ENCODE results near the gene MLYCD. TPM values are rescaled to one million over a fixed set of nuclear protein-coding genes. Genes with fewer than 3 reads are reported as not detected.

The MLYCD gene
- total RNA-seq, 4 donors from 2014 or later, result 9.9 to 17.6 (median 12.2) TPM

GRCh38 chr16:83926726-83927397, 27.9 kb downstream of the MLYCD start:
- Histone ChIP-seq H3K4me3 (no peak overlapping the region), H3K9me3 (no peaks in the 10 kb centered on the region), H3K4me1 (peaks cover 0 to 14% (median 2%) of the 10 kb centered on the region in 3 donors), H3K27me3 (no peaks in the 10 kb centered on the region), H3K36me3 (peaks cover 0 to 60% of the 10 kb centered on the region in 2 donors), H3K27ac (no peak overlapping the region)
- 31 to 59% methylated on average over 9 to 11 of the region's 35 CpGs for WGBS, 2 donors (ENCODE audit: low coverage in 1 of 2)
- ATAC-seq, result peak; percentile 79
- TF ChIP-seq CTCF (IDR thresholded peaks at IDR 0.05), result peak in 3 of 4 experiments; percentile 80 to 93 (median 85)
- TF ChIP-seq POLR2AphosphoS5 (IDR thresholded peaks at IDR 0.05), result no peak
- TF ChIP-seq EP300 (IDR thresholded peaks at IDR 0.05), result no peak
- no peak for TF ChIP-seq POLR2A (IDR thresholded peaks at IDR 0.05)

DNA sequence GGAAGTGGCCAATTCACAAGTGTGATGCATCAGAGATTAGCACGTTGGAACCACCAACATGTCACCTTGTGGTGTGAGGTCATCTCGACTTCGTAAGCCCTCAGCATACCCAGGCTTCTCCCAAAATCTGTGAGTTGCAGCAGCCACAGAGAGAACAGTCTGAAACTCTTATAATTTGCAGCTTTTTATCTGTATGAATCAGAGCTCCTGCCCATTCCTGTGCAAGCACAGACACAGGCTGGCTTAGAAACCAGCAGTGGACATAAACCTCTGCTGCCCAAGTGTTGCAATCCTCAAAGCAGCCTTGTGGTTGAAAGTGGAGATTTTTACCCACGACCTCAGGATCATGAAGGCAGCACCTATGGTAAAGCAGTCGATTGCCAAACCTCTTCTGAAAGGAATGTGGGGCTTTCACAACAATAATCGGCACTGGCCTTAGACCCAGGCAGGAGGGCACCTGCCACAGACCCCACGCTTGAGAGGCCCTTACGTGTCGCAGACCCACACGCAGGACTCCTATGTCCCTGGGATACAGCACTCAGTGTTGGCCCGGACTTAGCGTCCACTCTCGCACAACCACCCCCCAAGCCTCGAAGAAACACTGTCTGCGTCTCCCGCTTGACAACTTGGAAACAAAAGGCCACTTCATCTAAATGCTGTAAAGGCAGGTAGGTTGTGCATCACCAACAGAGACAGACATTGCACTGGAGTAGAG, 29.6 kb downstream of the MLYCD start:
- TF ChIP-seq CTCF (IDR thresholded peaks at IDR 0.05), result no peak
- no peak for TF ChIP-seq POLR2AphosphoS5 (IDR thresholded peaks at IDR 0.05)
- TF ChIP-seq POLR2A (IDR thresholded peaks at IDR 0.05), result no peak
- no peak for TF ChIP-seq EP300 (IDR thresholded peaks at IDR 0.05)
- no peak overlapping the region for H3K27ac ChIP-seq
- no peak for ATAC-seq
- peaks cover 0 to 14% (median 2%) of the 10 kb centered on the region in 3 donors for H3K4me1 ChIP-seq
- H3K27me3 ChIP-seq, result no peaks in the 10 kb centered on the region
- H3K4me3 ChIP-seq, result no peak overlapping the region
- H3K36me3 ChIP-seq, result peaks cover 0 to 51% of the 10 kb centered on the region in 2 donors
- WGBS, 2 donors (ENCODE audit: low coverage in 1 of 2), result 65 to 71% methylated on average over 5 to 13 of the region's 16 CpGs
- H3K9me3 ChIP-seq, result no peaks in the 10 kb centered on the region

DNA sequence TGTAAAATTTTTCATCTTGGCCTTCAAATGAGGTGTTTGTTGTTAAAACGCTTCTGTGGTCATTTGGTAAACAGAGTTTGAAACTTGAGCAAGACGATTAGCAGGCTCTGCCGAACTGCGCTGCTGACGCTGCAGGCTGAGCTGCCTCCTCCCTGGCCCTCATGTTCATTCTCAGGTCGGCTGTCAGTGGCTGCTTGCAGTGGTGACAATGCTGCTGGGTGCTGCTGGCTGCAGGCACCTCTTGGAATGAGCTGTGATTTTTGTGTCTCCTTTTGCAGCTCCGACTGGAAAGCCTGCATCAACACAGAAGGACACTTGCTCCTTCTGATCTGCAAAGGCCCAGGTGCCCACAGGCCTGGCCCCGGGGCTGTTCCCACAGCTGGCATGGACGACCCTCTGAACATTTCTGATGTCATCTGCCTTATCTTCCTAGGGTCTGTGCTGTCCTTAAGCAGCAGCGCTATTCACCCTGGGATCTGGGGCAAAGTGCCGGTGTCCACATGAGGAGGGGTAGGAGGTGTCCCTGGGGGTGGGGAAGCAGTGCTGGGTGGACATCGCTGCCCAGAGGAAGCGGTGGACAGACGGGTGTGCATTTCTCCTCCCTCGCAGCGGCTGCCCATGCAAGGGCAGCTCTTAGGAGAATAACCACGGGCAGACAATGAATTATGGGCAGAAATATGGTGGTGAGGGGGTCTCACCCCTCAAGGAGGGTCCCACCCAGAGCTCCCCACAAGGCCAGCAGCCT, 31.1 kb downstream of the MLYCD start:
- peaks cover 0 to 14% (median 2%) of the 10 kb centered on the region in 3 donors for H3K4me1 ChIP-seq
- H3K27ac ChIP-seq, result no peak overlapping the region
- H3K9me3 ChIP-seq, result no peaks in the 10 kb centered on the region
- ATAC-seq, result no peak
- no peaks in the 10 kb centered on the region for H3K27me3 ChIP-seq
- TF ChIP-seq POLR2A (IDR thresholded peaks at IDR 0.05), result no peak
- TF ChIP-seq POLR2AphosphoS5 (IDR thresholded peaks at IDR 0.05), result no peak
- TF ChIP-seq EP300 (IDR thresholded peaks at IDR 0.05), result no peak
- no peak for TF ChIP-seq CTCF (IDR thresholded peaks at IDR 0.05)
- 62 to 65% methylated on average over 8 to 9 of the region's 17 CpGs for WGBS, 2 donors (ENCODE audit: low coverage in 1 of 2)
- peaks cover 0 to 44% of the 10 kb centered on the region in 2 donors for H3K36me3 ChIP-seq
- H3K4me3 ChIP-seq, result no peak overlapping the region

GRCh38 chr16:83930730-83931500, 32.0 kb downstream of the MLYCD start:
- no peak overlapping the region for H3K27ac ChIP-seq
- no peak for ATAC-seq
- H3K36me3 ChIP-seq, result peaks cover 0 to 36% of the 10 kb centered on the region in 2 donors
- no peaks in the 10 kb centered on the region for H3K27me3 ChIP-seq
- H3K4me1 ChIP-seq, result peaks cover 0 to 13% (median 2%) of the 10 kb centered on the region in 3 donors
- no peaks in the 10 kb centered on the region for H3K9me3 ChIP-seq
- H3K4me3 ChIP-seq, result no peak overlapping the region
- TF ChIP-seq EP300 (IDR thresholded peaks at IDR 0.05), result no peak
- TF ChIP-seq POLR2A (IDR thresholded peaks at IDR 0.05), result no peak
- no peak for TF ChIP-seq CTCF (IDR thresholded peaks at IDR 0.05)
- no peak for TF ChIP-seq POLR2AphosphoS5 (IDR thresholded peaks at IDR 0.05)
- no CpG with 5 or more reads among the region's 22 CpGs for WGBS, 2 donors (ENCODE audit: low coverage in 1 of 2)

All from gastroesophageal sphincter (tissue), 4 donors.